Measurements from ENCODE around the gene NOTCH3. TPM values are rescaled to one million over a fixed set of nuclear protein-coding genes. Genes with fewer than 3 reads are reported as not detected.

NOTCH3 gene
- total RNA-seq, 1 experiment from 2014 or later: 44.7 TPM

DNA sequence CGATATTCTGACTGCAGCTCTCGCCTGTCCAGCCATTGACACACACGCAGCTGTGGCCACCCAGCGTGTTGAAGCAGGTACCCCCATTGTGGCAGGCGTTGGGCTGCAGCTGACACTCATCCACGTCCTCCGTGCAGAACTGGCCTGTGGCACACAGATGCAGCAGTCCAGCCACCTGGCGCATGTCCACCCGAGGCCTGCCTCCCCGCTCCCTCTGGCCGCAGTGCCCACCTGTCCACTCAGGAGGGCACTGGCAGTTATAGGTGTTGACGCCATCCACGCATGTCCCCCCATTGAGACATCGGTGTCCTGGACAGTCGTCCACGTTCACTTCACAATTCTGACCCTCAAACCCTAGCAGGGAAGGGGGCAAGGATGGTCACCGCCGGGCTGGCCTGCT, 9.3 kb downstream of the NOTCH3 start:
- intact Hi-C loops (cut with micrococcal nuclease; ENCODE audit: unreplicated experiment): no loop called here
- Mint-ChIP-seq H3K27ac (ENCODE audit: unreplicated experiment) (no peak overlapping the region), H3K4me3 (ENCODE audit: low read depth, unreplicated experiment) (no peak overlapping the region), H3K9me3 (ENCODE audit: low read depth, unreplicated experiment) (no peaks in the 10 kb centered on the region), H3K27me3 (ENCODE audit: unreplicated experiment) (no peaks in the 10 kb centered on the region), H3K36me3 (ENCODE audit: insufficient read depth, unreplicated experiment) (peaks cover 23% of the 10 kb centered on the region), H3K4me1 (ENCODE audit: low read depth, unreplicated experiment) (no peaks in the 10 kb centered on the region)
- no peak for DNase-seq
- no TSS peak for BruUV-seq (replicated peaks)
- CTCF ChIA-PET: no interaction called here
- TF ChIP-seq, protein P1, sequence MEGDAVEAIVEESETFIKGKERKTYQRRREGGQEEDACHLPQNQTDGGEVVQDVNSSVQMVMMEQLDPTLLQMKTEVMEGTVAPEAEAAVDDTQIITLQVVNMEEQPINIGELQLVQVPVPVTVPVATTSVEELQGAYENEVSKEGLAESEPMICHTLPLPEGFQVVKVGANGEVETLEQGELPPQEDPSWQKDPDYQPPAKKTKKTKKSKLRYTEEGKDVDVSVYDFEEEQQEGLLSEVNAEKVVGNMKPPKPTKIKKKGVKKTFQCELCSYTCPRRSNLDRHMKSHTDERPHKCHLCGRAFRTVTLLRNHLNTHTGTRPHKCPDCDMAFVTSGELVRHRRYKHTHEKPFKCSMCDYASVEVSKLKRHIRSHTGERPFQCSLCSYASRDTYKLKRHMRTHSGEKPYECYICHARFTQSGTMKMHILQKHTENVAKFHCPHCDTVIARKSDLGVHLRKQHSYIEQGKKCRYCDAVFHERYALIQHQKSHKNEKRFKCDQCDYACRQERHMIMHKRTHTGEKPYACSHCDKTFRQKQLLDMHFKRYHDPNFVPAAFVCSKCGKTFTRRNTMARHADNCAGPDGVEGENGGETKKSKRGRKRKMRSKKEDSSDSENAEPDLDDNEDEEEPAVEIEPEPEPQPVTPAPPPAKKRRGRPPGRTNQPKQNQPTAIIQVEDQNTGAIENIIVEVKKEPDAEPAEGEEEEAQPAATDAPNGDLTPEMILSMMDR (IDR thresholded peaks at IDR 0.05; ENCODE audit: unreplicated experiment): no peak

DNA sequence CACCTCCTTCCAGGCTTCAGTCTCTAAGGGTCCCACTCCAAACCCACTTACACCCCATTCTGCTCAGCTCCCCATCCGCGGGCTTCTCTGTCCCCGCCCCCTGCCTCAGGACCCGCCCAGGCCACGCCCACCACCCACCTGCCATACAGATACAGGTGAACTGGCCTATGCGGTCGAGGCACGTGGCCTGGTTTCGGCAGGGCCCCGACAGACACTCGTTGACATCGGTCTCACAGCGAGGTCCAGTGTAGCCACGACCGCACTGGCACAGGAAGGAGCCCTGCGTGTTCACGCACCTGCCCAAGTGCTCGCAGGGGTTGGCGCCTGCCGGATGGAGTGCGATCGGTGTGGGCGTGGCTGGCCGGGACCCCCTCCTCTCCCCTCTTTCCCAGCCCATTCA, 11.9 kb downstream of the NOTCH3 start:
- Mint-ChIP-seq H3K9me3 (ENCODE audit: low read depth, unreplicated experiment) (no peaks in the 10 kb centered on the region), H3K27ac (ENCODE audit: unreplicated experiment) (no peak overlapping the region), H3K4me3 (ENCODE audit: low read depth, unreplicated experiment) (no peak overlapping the region), H3K36me3 (ENCODE audit: insufficient read depth, unreplicated experiment) (peaks cover 14% of the 10 kb centered on the region), H3K27me3 (ENCODE audit: unreplicated experiment) (no peaks in the 10 kb centered on the region), H3K4me1 (ENCODE audit: low read depth, unreplicated experiment) (no peaks in the 10 kb centered on the region)
- TF ChIP-seq, protein P1 (IDR thresholded peaks at IDR 0.05; ENCODE audit: unreplicated experiment): no peak
- CTCF ChIA-PET: no interaction called here
- intact Hi-C loops (cut with micrococcal nuclease; ENCODE audit: unreplicated experiment): no loop called here
- no TSS peak for BruUV-seq (replicated peaks)
- DNase-seq: no peak

DNA sequence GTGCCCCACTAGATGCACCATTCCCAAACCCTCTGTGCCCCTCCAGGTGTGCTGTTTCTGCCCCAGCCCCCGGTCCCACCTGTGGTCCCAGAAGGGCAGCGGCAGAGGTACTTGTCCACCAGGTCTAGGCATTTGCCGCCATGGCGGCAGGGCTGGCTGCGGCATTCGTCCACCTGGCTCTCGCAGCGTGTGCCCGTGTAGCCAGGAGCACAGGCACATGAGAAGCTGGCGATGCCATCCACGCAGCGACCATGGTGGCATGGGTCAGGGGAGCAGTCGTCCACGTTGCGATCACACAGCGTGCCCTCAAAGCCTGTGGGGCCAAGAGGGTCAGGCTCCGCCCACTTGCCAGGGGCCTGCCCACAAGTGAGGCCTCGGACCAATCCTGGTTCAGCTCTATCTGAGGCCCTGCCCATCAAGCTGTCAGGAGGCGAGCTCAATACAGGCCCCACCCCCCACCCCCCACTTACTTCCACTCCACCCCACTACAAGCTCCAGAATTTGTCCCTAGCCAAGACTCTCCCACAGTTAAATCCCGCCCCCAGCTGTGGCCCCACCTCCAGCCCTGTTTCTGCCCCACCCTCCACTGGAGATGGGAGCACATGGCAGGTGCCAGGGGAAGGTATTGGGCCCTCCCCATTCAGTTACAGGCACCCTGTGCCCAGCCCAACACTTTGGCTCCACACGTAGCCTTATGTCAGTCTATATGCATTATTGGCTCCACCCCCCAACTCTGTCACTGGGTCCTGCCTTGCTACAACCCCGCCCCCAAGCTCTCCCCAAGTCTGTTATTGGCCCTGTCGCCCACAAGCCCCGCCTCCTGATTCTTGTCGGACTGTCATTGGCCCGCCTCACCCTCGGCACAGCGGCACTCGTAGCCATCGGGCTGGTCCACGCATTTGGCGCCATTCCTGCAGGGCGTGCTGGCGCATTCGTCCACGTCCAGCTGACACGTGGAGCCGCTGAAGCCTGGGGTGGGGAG, 13.5 kb downstream of the NOTCH3 start:
- H3K36me3 Mint-ChIP-seq (ENCODE audit: insufficient read depth, unreplicated experiment): peaks cover 14% of the 10 kb centered on the region
- H3K4me3 Mint-ChIP-seq (ENCODE audit: low read depth, unreplicated experiment): no peak overlapping the region

DNA sequence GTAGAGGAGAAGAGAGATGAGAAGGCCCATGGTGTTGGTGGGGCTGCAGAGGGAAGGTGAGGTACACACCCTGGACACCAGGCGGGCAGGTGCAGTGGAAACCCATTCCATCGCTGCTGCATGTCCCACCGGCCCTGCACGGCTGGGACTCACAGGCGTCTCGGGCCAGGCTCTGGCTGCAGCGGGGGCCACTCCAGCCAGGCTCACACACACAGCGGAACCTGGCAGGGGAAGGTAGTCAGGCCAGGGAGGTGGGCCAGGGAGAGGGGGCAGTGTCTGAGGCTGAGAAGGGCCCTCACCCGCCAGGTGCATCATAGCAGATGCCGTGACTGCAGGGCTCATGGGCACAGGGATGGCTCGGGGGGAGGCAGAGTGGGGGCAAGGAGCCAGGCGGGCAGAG, 15.6 kb downstream of the NOTCH3 start:
- intact Hi-C loops (cut with micrococcal nuclease; ENCODE audit: unreplicated experiment): no loop called here
- TF ChIP-seq, protein P1 (IDR thresholded peaks at IDR 0.05; ENCODE audit: unreplicated experiment): no peak
- no peak overlapping the region for H3K4me3 Mint-ChIP-seq (ENCODE audit: low read depth, unreplicated experiment)
- CTCF ChIA-PET: no interaction called here
- no TSS peak for BruUV-seq (replicated peaks)
- no peaks in the 10 kb centered on the region for H3K4me1 Mint-ChIP-seq (ENCODE audit: low read depth, unreplicated experiment)
- H3K9me3 Mint-ChIP-seq (ENCODE audit: low read depth, unreplicated experiment): no peaks in the 10 kb centered on the region
- DNase-seq: no peak
- H3K36me3 Mint-ChIP-seq (ENCODE audit: insufficient read depth, unreplicated experiment): peaks cover 21% of the 10 kb centered on the region
- no peaks in the 10 kb centered on the region for H3K27me3 Mint-ChIP-seq (ENCODE audit: unreplicated experiment)
- H3K27ac Mint-ChIP-seq (ENCODE audit: unreplicated experiment): no peak overlapping the region

More for the DNA sequence above, 13.5 kb downstream of the NOTCH3 start:
- intact Hi-C loops (cut with micrococcal nuclease; ENCODE audit: unreplicated experiment): no loop called here
- Mint-ChIP-seq H3K9me3 (ENCODE audit: low read depth, unreplicated experiment) (no peaks in the 10 kb centered on the region), H3K27me3 (ENCODE audit: unreplicated experiment) (no peaks in the 10 kb centered on the region), H3K4me1 (ENCODE audit: low read depth, unreplicated experiment) (no peaks in the 10 kb centered on the region), H3K27ac (ENCODE audit: unreplicated experiment) (no peak overlapping the region)
- BruUV-seq (replicated peaks): no TSS peak
- TF ChIP-seq, protein P1 (IDR thresholded peaks at IDR 0.05; ENCODE audit: unreplicated experiment): no peak
- CTCF ChIA-PET: no interaction called here
- DNase-seq: no peak
